ENCODE measurements around the gene SIX3. TPM values are rescaled to one million over a fixed set of nuclear protein-coding genes. Genes with fewer than 3 reads are reported as not detected.

Gene SIX3
- total and polyA plus RNA-seq, 2 experiments from 2014 or later: not detected

DNA sequence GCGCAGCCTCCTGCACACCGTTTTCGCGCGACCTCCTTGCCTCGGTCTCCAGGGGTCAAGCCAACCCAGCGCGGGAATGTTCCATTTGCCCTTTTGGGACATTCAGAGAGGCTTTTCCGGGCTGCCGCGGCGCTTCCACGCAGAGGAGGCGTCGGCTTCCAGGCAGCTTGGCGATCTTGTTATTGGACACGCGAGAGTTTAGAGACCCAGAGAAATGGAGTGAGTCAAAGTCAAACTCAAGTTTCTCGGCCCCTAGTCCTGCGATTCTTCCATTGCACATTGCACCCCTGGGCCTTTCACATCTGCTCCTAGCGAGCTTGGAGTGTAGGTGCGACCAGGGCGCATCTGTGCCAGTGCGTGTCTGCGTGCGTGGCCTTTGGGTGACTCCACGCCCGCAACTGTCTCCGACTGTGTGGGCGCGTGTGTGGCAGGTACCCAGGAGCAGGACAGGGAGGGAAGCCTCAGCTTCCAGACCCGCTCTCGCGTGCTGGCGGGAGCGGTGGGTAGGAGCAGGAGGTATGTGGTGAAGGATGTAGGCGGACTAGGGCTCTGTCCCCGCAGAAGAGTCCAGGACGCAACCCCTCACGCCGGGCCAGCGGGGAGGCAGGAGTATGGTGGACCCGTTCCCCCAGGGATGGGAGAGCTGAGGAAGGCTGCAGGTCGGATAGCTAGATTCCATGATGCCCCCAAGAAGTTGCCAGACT is 13.5 kb downstream of the SIX3 start:
- TF ChIP-seq EZH2phosphoT487 (IDR thresholded peaks at IDR 0.05; ENCODE audit: insufficient read depth, low read depth): no peak
- peak; percentile 51 for TF ChIP-seq EZH2 (IDR thresholded peaks at IDR 0.05; ENCODE audit: insufficient read depth, poor library complexity, severe bottlenecking)
- Histone ChIP-seq H3K79me2 (ENCODE audit: insufficient read depth) (no peaks in the 10 kb centered on the region), H3K9me2 (ENCODE audit: insufficient read depth) (no peaks in the 10 kb centered on the region), H3K9ac (no peak overlapping the region), H3K36me3 (ENCODE audit: low read depth) (no peaks in the 10 kb centered on the region), H3K4me3 (peak overlapping the region; percentile 57), H3K4me1 (ENCODE audit: insufficient read depth) (peaks cover 18% of the 10 kb centered on the region), H3K9me3 (ENCODE audit: low read depth) (no peaks in the 10 kb centered on the region), H2AFZ (peak overlapping the region; percentile 11; the same call in 1 of the 2 replicates), H3K4me2 (ENCODE audit: unreplicated experiment) (peak overlapping the region; percentile 75), H4K20me1 (ENCODE audit: insufficient read depth) (no peaks in the 10 kb centered on the region), H3F3A (ENCODE audit: insufficient read depth) (peaks cover 6% of the 10 kb centered on the region), H3K27ac (no peak overlapping the region), H3K27me3 (replicated peaks; ENCODE audit: insufficient read depth) (peaks cover 49% of the 10 kb centered on the region)
- WGBS, 2 experiments (ENCODE audit: low coverage in 1 of 2, low lambda C conversion rate in 2 of 2, missing lambda C conversion rate in 2 of 2): 3% methylated on average over 40 to 44 of the region's 44 CpGs
- in situ Hi-C loops (cut with MboI): loop anchor here (10.0 to 25.0 kb wide), 2 partner anchors 480 to 918 kb away; no protein-coding TSS in a partner anchor
- DNase-seq: peak; percentile 47

DNA sequence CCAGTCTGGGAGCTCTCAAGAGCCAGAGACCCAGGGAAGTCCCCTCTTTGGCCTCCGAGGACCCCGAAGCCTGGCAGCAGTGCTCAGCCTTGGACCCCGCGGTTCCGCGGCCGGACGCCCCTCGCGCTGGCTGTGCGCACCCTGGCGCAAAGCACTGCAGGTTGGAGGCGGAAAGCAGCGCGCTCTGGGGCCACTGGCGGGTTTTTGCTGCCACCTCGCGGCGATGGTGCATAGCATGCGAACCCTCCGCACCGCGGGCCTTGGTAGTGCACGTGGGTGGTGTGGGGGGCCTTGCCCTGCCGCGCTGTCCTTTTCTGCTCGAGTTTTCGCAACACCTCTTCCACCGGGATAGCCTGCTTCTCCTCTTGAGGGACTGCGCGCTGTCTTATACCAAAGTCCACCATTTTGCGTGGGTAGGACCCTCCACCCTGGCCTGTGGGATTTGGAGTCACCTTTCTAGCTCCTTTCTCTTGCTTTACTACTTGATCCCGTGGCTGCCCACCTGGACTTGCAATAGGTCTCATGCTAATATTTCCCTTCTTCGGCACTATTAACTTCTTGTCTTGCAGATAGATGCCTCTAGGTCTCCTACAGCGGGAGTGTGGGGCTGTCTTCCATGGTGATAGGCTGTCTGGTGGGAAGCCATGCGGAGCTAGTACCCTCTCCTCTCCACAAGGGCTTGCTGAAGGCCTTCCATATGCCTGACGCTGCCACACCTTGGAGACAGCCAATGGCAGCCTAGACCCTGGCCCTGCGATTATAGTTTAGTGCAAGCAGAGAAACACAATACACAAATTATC is 14.3 kb downstream of the SIX3 start:
- no peak overlapping the region for H3K9ac ChIP-seq
- TF ChIP-seq EZH2 (IDR thresholded peaks at IDR 0.05; ENCODE audit: insufficient read depth, poor library complexity, severe bottlenecking) (no peak), EZH2phosphoT487 (IDR thresholded peaks at IDR 0.05; ENCODE audit: insufficient read depth, low read depth) (no peak)
- H3K9me2 ChIP-seq (ENCODE audit: insufficient read depth): no peaks in the 10 kb centered on the region
- no peaks in the 10 kb centered on the region for H3K36me3 ChIP-seq (ENCODE audit: low read depth)
- H3F3A ChIP-seq (ENCODE audit: insufficient read depth): peaks cover 6% of the 10 kb centered on the region
- 15 to 16% methylated on average over 38 of the region's 38 CpGs for WGBS, 2 experiments (ENCODE audit: low coverage in 1 of 2, low lambda C conversion rate in 2 of 2, missing lambda C conversion rate in 2 of 2)
- in situ Hi-C loops (cut with MboI): loop anchor here (10.0 to 25.0 kb wide), 2 partner anchors 481 to 918 kb away; no protein-coding TSS in a partner anchor
- H3K27ac ChIP-seq: no peak overlapping the region
- peaks cover 42% of the 10 kb centered on the region for H3K27me3 ChIP-seq (replicated peaks; ENCODE audit: insufficient read depth)
- peak overlapping the region; percentile 57 for H3K4me3 ChIP-seq
- H2AFZ ChIP-seq: 0 out of 2 replicates have a peak overlapping the region, but pooled peaks have one; percentile 11
- peak; percentile 87 for DNase-seq
- no peaks in the 10 kb centered on the region for H3K79me2 ChIP-seq (ENCODE audit: insufficient read depth)
- peak overlapping the region; percentile 75 for H3K4me2 ChIP-seq (ENCODE audit: unreplicated experiment)
- H3K9me3 ChIP-seq (ENCODE audit: low read depth): no peaks in the 10 kb centered on the region
- H3K4me1 ChIP-seq (ENCODE audit: insufficient read depth): peaks cover 20% of the 10 kb centered on the region
- H4K20me1 ChIP-seq (ENCODE audit: insufficient read depth): no peaks in the 10 kb centered on the region

DNA sequence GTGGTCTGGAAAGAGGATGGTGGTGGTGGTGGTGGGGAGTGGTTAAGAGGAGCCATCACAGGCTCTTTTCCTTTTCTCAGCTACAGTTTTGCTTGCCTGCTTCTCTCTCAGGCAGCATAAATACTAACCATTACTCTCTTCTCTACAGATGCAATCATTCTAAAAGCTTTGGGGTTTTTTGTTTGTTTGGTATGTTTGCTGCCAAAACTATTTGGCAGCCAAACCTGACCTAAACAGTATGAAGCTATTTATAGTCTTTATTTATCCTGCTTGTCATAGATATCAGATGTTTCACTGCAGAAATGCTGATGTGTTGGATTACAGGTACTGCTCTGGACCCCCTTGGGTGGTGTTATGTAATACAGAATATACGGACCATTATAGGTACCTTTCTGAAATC is 15.3 kb downstream of the SIX3 start:
- WGBS, 2 experiments (ENCODE audit: low coverage in 1 of 2, low lambda C conversion rate in 2 of 2, missing lambda C conversion rate in 2 of 2): 51 to 52% methylated on average over 1 of the region's 1 CpG
- Histone ChIP-seq H3K4me2 (ENCODE audit: unreplicated experiment) (no peak overlapping the region), H3K4me3 (no peak overlapping the region), H2AFZ (no peak overlapping the region), H3K79me2 (ENCODE audit: insufficient read depth) (no peaks in the 10 kb centered on the region), H3K9me2 (ENCODE audit: insufficient read depth) (no peaks in the 10 kb centered on the region), H3K9me3 (ENCODE audit: low read depth) (no peaks in the 10 kb centered on the region), H3K36me3 (ENCODE audit: low read depth) (no peaks in the 10 kb centered on the region), H3K9ac (no peak overlapping the region), H3F3A (ENCODE audit: insufficient read depth) (peaks cover 6% of the 10 kb centered on the region), H3K27ac (no peak overlapping the region), H4K20me1 (ENCODE audit: insufficient read depth) (no peaks in the 10 kb centered on the region), H3K27me3 (replicated peaks; ENCODE audit: insufficient read depth) (peaks cover 33% of the 10 kb centered on the region), H3K4me1 (ENCODE audit: insufficient read depth) (peaks cover 20% of the 10 kb centered on the region)
- TF ChIP-seq EZH2phosphoT487 (IDR thresholded peaks at IDR 0.05; ENCODE audit: insufficient read depth, low read depth) (no peak), EZH2 (IDR thresholded peaks at IDR 0.05; ENCODE audit: insufficient read depth, poor library complexity, severe bottlenecking) (no peak)
- in situ Hi-C loops (cut with MboI): loop anchor here (10.0 to 25.0 kb wide), 2 partner anchors 482 to 920 kb away; no protein-coding TSS in a partner anchor
- no peak for DNase-seq

DNA sequence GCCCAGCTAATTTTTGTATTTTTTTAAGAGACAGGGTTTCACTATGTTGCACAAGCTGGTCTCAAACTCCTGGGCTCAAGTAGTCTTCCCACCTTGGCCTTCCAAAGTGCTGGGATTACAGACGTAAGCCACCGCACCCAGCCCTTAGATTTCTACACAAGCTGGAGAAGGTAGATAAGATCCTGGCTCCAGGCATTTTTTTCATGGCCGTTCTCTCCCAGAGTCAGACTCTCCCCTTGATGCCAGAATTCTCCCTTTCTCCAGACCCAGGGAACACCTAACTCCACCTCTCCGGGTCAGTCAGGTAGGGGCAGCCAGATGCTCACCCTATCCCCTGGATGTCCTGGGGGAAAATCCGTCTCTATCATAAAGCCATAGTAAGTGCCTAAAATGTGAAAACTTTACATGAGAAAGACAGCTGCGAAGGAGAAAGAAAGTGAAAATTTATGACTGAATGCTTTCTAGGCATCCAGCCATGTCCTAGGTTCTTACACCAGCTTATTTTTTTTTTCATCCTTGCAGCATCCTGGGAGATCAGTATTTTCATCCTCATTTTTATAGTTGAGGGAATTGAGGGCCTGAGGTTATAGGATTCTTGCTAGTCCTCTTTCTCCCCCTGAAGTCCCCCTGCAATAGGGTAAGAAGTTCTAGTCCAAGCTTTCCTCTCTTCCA is 16.3 kb downstream of the SIX3 start:
- H3K36me3 ChIP-seq (ENCODE audit: low read depth): no peaks in the 10 kb centered on the region
- H3K9me2 ChIP-seq (ENCODE audit: insufficient read depth): no peaks in the 10 kb centered on the region
- peak; percentile 44 for DNase-seq
- TF ChIP-seq EZH2phosphoT487 (IDR thresholded peaks at IDR 0.05; ENCODE audit: insufficient read depth, low read depth) (no peak), EZH2 (IDR thresholded peaks at IDR 0.05; ENCODE audit: insufficient read depth, poor library complexity, severe bottlenecking) (no peak)
- H3K27me3 ChIP-seq (replicated peaks; ENCODE audit: insufficient read depth): peaks cover 26% of the 10 kb centered on the region
- no peaks in the 10 kb centered on the region for H3K79me2 ChIP-seq (ENCODE audit: insufficient read depth)
- no peak overlapping the region for H3K9ac ChIP-seq
- no peak overlapping the region for H3K4me3 ChIP-seq
- peaks cover 6% of the 10 kb centered on the region for H3F3A ChIP-seq (ENCODE audit: insufficient read depth)
- no peak overlapping the region for H3K27ac ChIP-seq
- in situ Hi-C loops (cut with MboI): loop anchor here (10.0 to 25.0 kb wide), 2 partner anchors 483 to 920 kb away; no protein-coding TSS in a partner anchor
- no peaks in the 10 kb centered on the region for H4K20me1 ChIP-seq (ENCODE audit: insufficient read depth)
- WGBS, 2 experiments (ENCODE audit: low coverage in 1 of 2, low lambda C conversion rate in 2 of 2, missing lambda C conversion rate in 2 of 2): 68 to 69% methylated on average over 6 of the region's 6 CpGs
- H3K9me3 ChIP-seq (ENCODE audit: low read depth): no peaks in the 10 kb centered on the region
- H3K4me1 ChIP-seq (ENCODE audit: insufficient read depth): peaks cover 20% of the 10 kb centered on the region
- no peak overlapping the region for H3K4me2 ChIP-seq (ENCODE audit: unreplicated experiment)
- H2AFZ ChIP-seq: no peak overlapping the region

Measured in GM23248 (cell line).